Neuronal stem cell (in vitro differentiated cells): ENCODE measurements around the gene GPC1.

Source experiments
- DNase-seq: peaks from one replicate; pipeline ENCODE4 v3.0.0-alpha.2; 2013; ENCODE audit warnings: low spot score
- H2AFZ ChIP-seq: one replicate; pipeline ENCODE4 v1.6.1; 2013; ENCODE audit warnings: mild to moderate bottlenecking, low read length, inconsistent platforms
- H2AK5ac ChIP-seq: 2 replicates; pipeline ENCODE4 v1.6.1; 2013; ENCODE audit warnings: low read depth, mild to moderate bottlenecking, inconsistent platforms, low read length, moderate library complexity, mixed read lengths
- H2BK120ac ChIP-seq: 2 replicates; pipeline ENCODE4 v1.6.1; 2013; ENCODE audit warnings: low read depth, mild to moderate bottlenecking, inconsistent platforms, low read length, moderate library complexity, mixed read lengths
- H2BK12ac ChIP-seq: one replicate; pipeline ENCODE4 v1.6.1; 2013; ENCODE audit warnings: low read length, inconsistent platforms
- H2BK15ac ChIP-seq: 2 replicates; pipeline ENCODE4 v1.6.1; 2013; ENCODE audit warnings: mild to moderate bottlenecking, low read length, inconsistent platforms, mixed read lengths
- H2BK5ac ChIP-seq: one replicate; pipeline ENCODE4 v1.6.1; 2013; ENCODE audit warnings: inconsistent platforms, mild to moderate bottlenecking, low read length, moderate library complexity
- H3K14ac ChIP-seq: one replicate; pipeline ENCODE4 v1.6.1; 2013; ENCODE audit warnings: low read length, inconsistent platforms
- H3K18ac ChIP-seq: 2 replicates; pipeline ENCODE4 v1.6.1; 2013; ENCODE audit warnings: low read length, inconsistent platforms
- H3K23ac ChIP-seq: 2 replicates; pipeline ENCODE4 v1.6.1; 2013; ENCODE audit warnings: low read depth, mild to moderate bottlenecking, mixed read lengths, low read length, inconsistent platforms; ENCODE audit not compliant: poor library complexity
- H3K27ac ChIP-seq: replicated peaks from 3 replicates; pipeline ENCODE4 v1.5.1; 2013; ENCODE audit warnings: low read length, inconsistent platforms
- H3K27me3 ChIP-seq, 3 experiments: 2 replicates each; pipeline ENCODE4 v1.6.1; 2013; ENCODE audit warnings: low read length in 3 of 3, mild to moderate bottlenecking in 2 of 3, inconsistent platforms in 1 of 3, low read depth in 1 of 3, mixed read lengths in 1 of 3, moderate library complexity in 1 of 3; ENCODE audit not compliant: control insufficient read depth in 3 of 3, insufficient read depth in 3 of 3
- H3K36me3 ChIP-seq, 2 donors: replicated peaks in 1 of 2; 2 replicates each; pipeline ENCODE4 v1.6.1; 2013; ENCODE audit warnings: low read length in 2 of 2; ENCODE audit not compliant: control insufficient read depth in 2 of 2, insufficient read depth in 2 of 2
- H3K4ac ChIP-seq: 2 replicates; pipeline ENCODE4 v1.6.1; 2013; ENCODE audit warnings: inconsistent platforms, mild to moderate bottlenecking, low read length, moderate library complexity
- H3K4me1 ChIP-seq, 2 donors: 1 replicate in 1 of 2; 2 replicates in 1 of 2; pipeline ENCODE4 v1.6.1; 2013; ENCODE audit warnings: low read length in 2 of 2, low read depth in 1 of 2; ENCODE audit not compliant: control insufficient read depth in 2 of 2, insufficient read depth in 1 of 2
- H3K4me2 ChIP-seq: one replicate; pipeline ENCODE4 v1.6.1; 2013; ENCODE audit warnings: mild to moderate bottlenecking, low read length, inconsistent platforms; ENCODE audit not compliant: insufficient read depth, poor library complexity, severe bottlenecking
- H3K4me3 ChIP-seq, 2 donors: 2 replicates each; pipeline ENCODE4 v1.5.1; 2013; ENCODE audit warnings: low read length in 2 of 2, mild to moderate bottlenecking in 2 of 2, inconsistent platforms in 1 of 2, moderate library complexity in 1 of 2
- H3K79me1 ChIP-seq: one replicate; pipeline ENCODE4 v1.6.1; 2013; ENCODE audit warnings: low read depth, mild to moderate bottlenecking, inconsistent platforms, low read length, moderate library complexity
- H3K9ac ChIP-seq: one replicate; pipeline ENCODE4 v1.6.1; 2013; ENCODE audit warnings: mild to moderate bottlenecking, low read depth, low read length, inconsistent platforms; ENCODE audit not compliant: poor library complexity
- H3K9me3 ChIP-seq, 2 donors: replicated peaks in 1 of 2; 2 replicates each; pipeline versions ENCODE3 to v1.6.1; 2013; ENCODE audit warnings: low read length in 2 of 2, mild to moderate bottlenecking in 2 of 2, inconsistent platforms in 1 of 2, low read depth in 1 of 2, mixed read lengths in 1 of 2, moderate library complexity in 1 of 2; ENCODE audit not compliant: control insufficient read depth in 2 of 2, insufficient read depth in 1 of 2
- H4K8ac ChIP-seq: one replicate; pipeline ENCODE4 v1.6.1; 2013; ENCODE audit warnings: low read depth, mild to moderate bottlenecking, inconsistent platforms, low read length, moderate library complexity
- H4K91ac ChIP-seq: one replicate; pipeline ENCODE4 v1.6.1; 2013; ENCODE audit warnings: low read length, low read depth, mild to moderate bottlenecking, inconsistent platforms; ENCODE audit not compliant: poor library complexity
- WGBS, 2 donors: extraction: QIAGEN DNeasy Blood & Tissue Kit; methylation state at CpG; one replicate each; pipeline ENCODE4 v1.1.7; 2013; ENCODE audit warnings: missing lambda C conversion rate in 2 of 2, mixed read lengths in 1 of 2; ENCODE audit not compliant: insufficient read length in 2 of 2, insufficient replicate concordance in 1 of 2; ENCODE audit errors: extremely low coverage in 2 of 2; 5-methylcytosine and 5-hydroxymethylcytosine counted together

GPC1 gene

DNA sequence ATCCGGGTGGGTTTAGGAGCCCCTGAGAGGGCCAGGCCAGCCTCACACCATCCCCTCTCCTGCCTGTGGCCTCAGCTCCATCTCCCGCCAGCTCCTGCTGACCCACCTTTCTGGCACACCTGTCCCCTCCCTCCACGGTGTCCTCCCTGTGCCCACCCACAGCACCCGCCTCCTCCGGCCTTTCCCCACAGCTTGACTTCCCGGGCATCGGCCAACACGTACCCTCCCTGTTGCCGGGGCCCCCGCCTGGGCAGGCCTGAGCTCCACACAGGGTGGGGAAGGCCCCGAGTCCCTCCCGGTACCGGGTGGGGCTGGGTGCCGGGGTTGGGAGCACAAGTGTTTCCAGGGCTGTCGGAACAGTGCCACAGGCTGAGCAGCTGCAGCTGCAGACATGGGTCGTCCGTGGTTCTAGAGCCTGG, 6.5 kb downstream of the GPC1 start:
- H3K4me1 ChIP-seq, result peaks cover 9 to 14% of the 10 kb centered on the region in 2 donors
- no peak overlapping the region for H3K4ac ChIP-seq
- H3K4me3 ChIP-seq, result no peak overlapping the region
- peak overlapping the region; percentile 6 for H2BK12ac ChIP-seq
- peak overlapping the region; percentile 85 for H3K23ac ChIP-seq
- H2BK15ac ChIP-seq, result no peak overlapping the region
- peaks cover 63% of the 10 kb centered on the region for H3K79me1 ChIP-seq
- H4K91ac ChIP-seq, result no peak overlapping the region
- H3K9me3 ChIP-seq, result no peaks in the 10 kb centered on the region
- peaks cover 0 to 4% (median 0%) of the 10 kb centered on the region in 3 experiments for H3K27me3 ChIP-seq
- peak overlapping the region; percentile 56 for H2AK5ac ChIP-seq
- peak overlapping the region; percentile 38 for H3K14ac ChIP-seq
- WGBS, 2 donors, result no CpG with 5 or more reads among the region's 17 CpGs
- no peak overlapping the region for H2AFZ ChIP-seq
- no peak for DNase-seq
- H3K27ac ChIP-seq, result no peak overlapping the region
- H3K36me3 ChIP-seq, result peaks cover 26 to 37% of the 10 kb centered on the region in 2 donors
- peak overlapping the region; percentile 38 for H3K18ac ChIP-seq
- peak overlapping the region; percentile 3 for H4K8ac ChIP-seq
- H2BK120ac ChIP-seq, result no peak overlapping the region
- peak overlapping the region; percentile 93 for H2BK5ac ChIP-seq
- no peak overlapping the region for H3K9ac ChIP-seq
- no peak overlapping the region for H3K4me2 ChIP-seq

DNA sequence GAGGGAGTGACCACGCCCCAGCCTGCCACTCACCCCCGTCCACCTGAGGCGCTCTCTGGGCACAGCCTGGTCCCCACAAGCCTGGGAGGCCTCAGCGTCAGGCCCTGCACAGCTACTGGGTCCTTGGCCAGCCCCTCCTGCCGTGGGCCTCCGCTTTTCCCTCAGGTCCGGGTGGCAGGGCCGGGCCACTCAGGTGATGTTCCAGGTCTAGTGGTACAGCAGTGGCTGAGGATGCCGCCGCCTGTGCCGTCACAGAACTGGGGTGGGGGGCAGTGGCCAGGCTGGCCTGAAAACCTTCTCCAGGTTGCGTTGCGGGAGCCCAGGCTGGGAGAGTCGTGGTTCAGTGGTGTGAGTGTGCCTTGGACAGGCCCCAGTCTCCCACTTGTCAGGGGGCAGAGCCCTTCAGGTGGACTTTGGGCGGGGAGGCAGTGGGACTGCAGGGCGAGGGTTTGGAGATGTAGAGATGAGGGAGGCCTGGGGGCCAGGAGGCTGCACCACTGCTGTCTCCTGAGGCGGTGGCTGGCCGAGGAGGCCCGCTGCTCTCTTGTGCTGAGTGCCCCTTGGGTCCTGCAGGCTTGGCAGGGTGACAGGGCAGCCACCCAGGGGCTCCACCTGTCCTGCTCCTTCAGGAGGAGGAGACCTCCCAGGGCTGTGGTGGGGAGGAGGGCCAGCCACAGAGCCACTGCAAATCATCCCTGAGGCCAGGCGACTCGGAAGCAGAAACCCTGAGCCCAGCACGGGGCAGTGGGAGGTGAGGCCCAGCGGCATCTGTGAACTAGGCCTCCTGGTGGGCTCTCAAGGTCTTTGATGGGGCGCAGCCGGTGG, 7.6 kb downstream of the GPC1 start:
- Histone ChIP-seq H3K4ac (no peak overlapping the region), H3K18ac (no peak overlapping the region), H3K4me2 (no peak overlapping the region), H3K79me1 (peaks cover 62% of the 10 kb centered on the region), H2BK120ac (no peak overlapping the region), H3K4me3 (no peak overlapping the region), H4K8ac (no peak overlapping the region), H3K27ac (no peak overlapping the region), H2AK5ac (peak overlapping the region; percentile 70), H4K91ac (no peak overlapping the region), H3K9me3 (no peaks in the 10 kb centered on the region), H3K9ac (peak overlapping the region; percentile 4), H3K4me1 (peaks cover under 1 to 4% of the 10 kb centered on the region in 2 donors), H2BK12ac (peak overlapping the region; percentile 84), H2BK15ac (no peak overlapping the region), H2AFZ (no peak overlapping the region), H3K36me3 (peaks cover 26 to 37% of the 10 kb centered on the region in 2 donors), H3K27me3 (no peaks in the 10 kb centered on the region), H2BK5ac (no peak overlapping the region), H3K14ac (peak overlapping the region; percentile 56), H3K23ac (no peak overlapping the region)
- no CpG with 5 or more reads among the region's 25 CpGs for WGBS, 2 donors
- no peak for DNase-seq

DNA sequence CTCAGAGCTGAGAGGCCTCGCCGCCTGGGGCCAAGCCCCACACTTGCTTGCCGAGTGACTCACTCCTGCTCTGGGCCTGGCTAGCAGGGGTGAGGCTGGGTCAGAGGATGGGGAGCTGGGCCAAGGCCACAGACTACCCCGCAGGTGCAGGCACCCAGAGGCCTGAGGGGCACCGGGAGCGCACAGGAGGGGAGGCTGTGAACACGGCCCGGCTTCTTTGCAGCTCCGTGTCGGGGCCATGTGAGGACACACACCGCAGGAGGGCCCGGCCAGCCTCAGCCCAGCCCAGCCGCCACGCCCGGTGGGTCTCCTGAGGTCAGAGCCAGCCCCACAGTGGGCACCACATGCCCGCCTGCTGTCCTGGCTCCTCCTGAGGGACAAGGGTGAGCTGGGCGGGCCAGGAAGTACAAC, 8.4 kb downstream of the GPC1 start:
- Histone ChIP-seq H3K36me3 (peaks cover 26 to 37% of the 10 kb centered on the region in 2 donors), H2BK12ac (no peak overlapping the region), H3K27me3 (no peaks in the 10 kb centered on the region), H3K23ac (no peak overlapping the region), H2BK5ac (no peak overlapping the region), H3K9ac (no peak overlapping the region), H2AK5ac (no peak overlapping the region), H3K79me1 (peaks cover 64% of the 10 kb centered on the region), H3K4me1 (no peaks in the 10 kb centered on the region), H3K9me3 (no peaks in the 10 kb centered on the region), H2AFZ (no peak overlapping the region), H4K8ac (no peak overlapping the region), H3K4me3 (no peak overlapping the region), H3K27ac (no peak overlapping the region), H2BK120ac (no peak overlapping the region), H3K4me2 (no peak overlapping the region), H2BK15ac (no peak overlapping the region), H3K18ac (no peak overlapping the region), H3K14ac (peak overlapping the region; percentile 21), H4K91ac (no peak overlapping the region), H3K4ac (no peak overlapping the region)
- no CpG with 5 or more reads among the region's 17 CpGs for WGBS, 2 donors
- DNase-seq, result no peak

DNA sequence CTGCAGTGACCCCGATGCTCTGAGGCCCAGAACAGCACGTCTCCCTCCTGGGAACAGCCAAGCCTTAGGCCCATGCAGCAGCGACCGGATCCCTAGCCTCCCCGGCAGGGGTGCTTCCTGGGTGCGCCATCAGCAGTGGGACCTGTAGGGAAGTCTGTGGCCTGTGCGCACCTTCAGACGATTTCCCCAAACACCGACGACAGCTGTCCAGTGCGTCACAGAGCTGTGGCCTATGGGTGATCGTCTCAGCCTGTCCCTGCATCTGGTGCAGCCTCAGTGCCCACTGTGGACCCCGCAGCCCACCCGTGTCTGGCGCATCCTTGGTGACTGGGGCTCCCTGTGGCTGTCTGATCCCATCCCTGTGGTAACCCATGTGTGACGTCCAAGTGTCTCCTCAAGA, 9.0 kb downstream of the GPC1 start:
- H3K4me2 ChIP-seq, result no peak overlapping the region
- no peak overlapping the region for H3K23ac ChIP-seq
- WGBS, 2 donors, result no CpG with 5 or more reads among the region's 16 CpGs
- no peak overlapping the region for H2BK15ac ChIP-seq
- no peak overlapping the region for H2AFZ ChIP-seq
- no peak overlapping the region for H3K4me3 ChIP-seq
- H3K9ac ChIP-seq, result peak overlapping the region; percentile 44
- peaks cover under 1% of the 10 kb centered on the region in 2 donors for H3K4me1 ChIP-seq
- no peaks in the 10 kb centered on the region for H3K27me3 ChIP-seq
- DNase-seq, result no peak
- peak overlapping the region; percentile 3 for H3K14ac ChIP-seq
- H4K8ac ChIP-seq, result no peak overlapping the region
- H3K27ac ChIP-seq, result no peak overlapping the region
- no peak overlapping the region for H2BK12ac ChIP-seq
- H2BK5ac ChIP-seq, result no peak overlapping the region
- peaks cover 61% of the 10 kb centered on the region for H3K79me1 ChIP-seq
- peaks cover 24 to 36% of the 10 kb centered on the region in 2 donors for H3K36me3 ChIP-seq
- no peaks in the 10 kb centered on the region for H3K9me3 ChIP-seq
- H3K4ac ChIP-seq, result no peak overlapping the region
- H2AK5ac ChIP-seq, result no peak overlapping the region
- H3K18ac ChIP-seq, result no peak overlapping the region
- H4K91ac ChIP-seq, result no peak overlapping the region
- H2BK120ac ChIP-seq, result no peak overlapping the region
